B cell (primary cell): ENCODE results near the gene BEND3. TPM values are rescaled to one million over a fixed set of nuclear protein-coding genes. Genes with fewer than 3 reads are reported as not detected.

ENCODE experiments used
- ATAC-seq: fragments of 200-7000 bp; cut with Tn5 transposase; one replicate; pipeline ENCODE4 v1.10.0; 2021; ENCODE audit warnings: low read depth, mild to moderate bottlenecking, moderate number of reproducible peaks, moderate library complexity
- CTCF ChIA-PET: fragments of 350-600 bp; sonication (Branson Sonifier 250); formaldehyde crosslinking; loops from one replicate; lab custom pipeline; 2021; ENCODE audit warnings: antibody characterized with exemption, inconsistent platforms; lab: Charles Lee
- POLR2A ChIA-PET: fragments of 350-600 bp; sonication (Branson Sonifier 250); formaldehyde crosslinking; loops from one replicate; lab custom pipeline; 2021; ENCODE audit warnings: antibody characterized with exemption; lab: Charles Lee
- DNase-seq: peaks from one replicate; pipeline ENCODE4 v3.0.0; 2013
- H2AFZ ChIP-seq: 2 replicates; pipeline ENCODE4 v1.6.1; 2012; ENCODE audit warnings: mild to moderate bottlenecking, low read depth, low read length; ENCODE audit not compliant: insufficient read depth, poor library complexity, severe bottlenecking
- H3K27ac ChIP-seq, 2 donors: 1 replicate in 1 of 2; 2 replicates in 1 of 2; pipeline ENCODE4 v1.5.1; 2012 to 2013; ENCODE audit warnings: low read length in 2 of 2, mild to moderate bottlenecking in 2 of 2, moderate library complexity in 1 of 2
- H3K27me3 ChIP-seq, 4 experiments: fragments of 200-600 bp in 1 of 4; sonication (generic) in 1 of 4; replicated peaks in 1 of 4; 1 replicate in 2 of 4; 2 replicates in 2 of 4; pipeline versions ENCODE4 v1.6.1 to v1.7.0; 2013 to 2016; ENCODE audit warnings: low read length in 3 of 4, mild to moderate bottlenecking in 2 of 4, mixed read lengths in 1 of 4, moderate library complexity in 1 of 4; ENCODE audit not compliant: insufficient read depth in 4 of 4, control insufficient read depth in 3 of 4; ENCODE audit errors: control extremely low read depth in 1 of 4
- H3K36me3 ChIP-seq, 2 experiments: replicated peaks in 1 of 2; 1 replicate in 1 of 2; 2 replicates in 1 of 2; pipeline versions ENCODE4 v1.6.1 to v1.7.1; 2013; ENCODE audit warnings: low read length in 1 of 2; ENCODE audit not compliant: insufficient read depth in 2 of 2, control insufficient read depth in 1 of 2; ENCODE audit errors: control extremely low read depth in 1 of 2, extremely low read depth in 1 of 2
- H3K4me1 ChIP-seq, 2 donors: fragments of 200-600 bp in 1 of 2; sonication (generic) in 1 of 2; 1 replicate in 1 of 2; 2 replicates in 1 of 2; pipeline versions ENCODE4 v1.5.1 to v1.6.1; 2013 to 2017; ENCODE audit warnings: low read length in 2 of 2; ENCODE audit not compliant: control insufficient read depth in 2 of 2, insufficient read depth in 2 of 2
- H3K4me2 ChIP-seq: replicated peaks from 2 replicates; pipeline ENCODE3; 2012; ENCODE audit warnings: mild to moderate bottlenecking, low read depth, low read length; ENCODE audit not compliant: poor library complexity, severe bottlenecking
- H3K4me3 ChIP-seq, 5 experiments: fragments of 200-600 bp in 1 of 5; sonication (generic) in 1 of 5; 1 replicate in 3 of 5; 2 replicates in 2 of 5; pipeline versions ENCODE4 v1.5.1 to v1.7.0; 2011 to 2016; ENCODE audit warnings: low read length in 4 of 5, mild to moderate bottlenecking in 4 of 5, low read depth in 2 of 5, control low read depth in 1 of 5, moderate library complexity in 1 of 5; ENCODE audit not compliant: insufficient read depth in 1 of 5; ENCODE audit errors: control extremely low read depth in 1 of 5, extremely low read depth in 1 of 5
- H3K79me2 ChIP-seq: fragments of 200-600 bp; sonication (generic); one replicate; pipeline ENCODE4 v1.6.0; 2016; ENCODE audit warnings: low read length; ENCODE audit not compliant: control insufficient read depth, insufficient read depth
- H3K9ac ChIP-seq: fragments of 200-600 bp; sonication (generic); 2 replicates; pipeline ENCODE4 v1.6.1; 2017; ENCODE audit warnings: mild to moderate bottlenecking, low read length, moderate library complexity
- H3K9me3 ChIP-seq, 3 donors: one replicate each; pipeline versions ENCODE4 v1.6.1 to v1.7.1; 2013; ENCODE audit warnings: low read length in 2 of 3; ENCODE audit not compliant: control insufficient read depth in 2 of 3, insufficient read depth in 1 of 3; ENCODE audit errors: control extremely low read depth in 1 of 3
- H4K20me1 ChIP-seq: 2 replicates; pipeline ENCODE4 v1.6.0; 2012; ENCODE audit warnings: mild to moderate bottlenecking, low read length; ENCODE audit not compliant: insufficient read depth, control insufficient read depth, poor library complexity, severe bottlenecking
- H3K27ac Mint-ChIP-seq: one replicate; pipeline ENCODE4 v1.8.0; 2021; ENCODE audit warnings: mixed read lengths
- H3K27me3 Mint-ChIP-seq: one replicate; pipeline ENCODE4 v1.8.0; 2021; ENCODE audit warnings: mixed read lengths
- H3K4me1 Mint-ChIP-seq: one replicate; pipeline ENCODE4 v1.8.0; 2021; ENCODE audit warnings: mixed read lengths
- H3K4me3 Mint-ChIP-seq: one replicate; pipeline ENCODE4 v1.8.0; 2021; ENCODE audit warnings: mixed read lengths
- H3K9me3 Mint-ChIP-seq: one replicate; pipeline ENCODE4 v1.8.0; 2022; ENCODE audit warnings: mixed read lengths; ENCODE audit not compliant: insufficient read depth
- CTCF ChIP-seq: fragments of 200-600 bp; IDR thresholded peaks from one replicate; pipeline ENCODE4 v1.8.0; 2022; ENCODE audit warnings: antibody characterized with exemption, mild to moderate bottlenecking
- EZH2 ChIP-seq: IDR thresholded peaks from 2 replicates; pipeline ENCODE4 v1.6.1; 2012; ENCODE audit warnings: borderline replicate concordance, low read depth, mild to moderate bottlenecking, moderate library complexity, low read length; ENCODE audit not compliant: insufficient read depth, poor library complexity, severe bottlenecking
- WGBS: methylation state at CpG from one replicate; pipeline ENCODE4 v1.1.5; 2013; ENCODE audit warnings: missing lambda C conversion rate; ENCODE audit not compliant: insufficient coverage; 5-methylcytosine and 5-hydroxymethylcytosine counted together
- intact Hi-C: fragments of 100-400 bp; cut with micrococcal nuclease; formaldehyde crosslinking; loops from one replicate; pipeline ENCODE4 v1.10.0; 2022
- polyA plus RNA-seq: library from polyadenylated mRNA; depleted of rRNA; stranded (reverse); fragments of >200 nt; gene quantifications from 2 replicates; pipeline ENCODE4 v1.2.3, GENCODE V29; 2012
- total RNA-seq, 2 donors: library from RNA; stranded (reverse); fragments of 120-200 nt in 1 of 2; gene quantifications; 1 replicate in 1 of 2; 2 replicates in 1 of 2; pipeline versions ENCODE4 v1.2.3 to v1.2.4, GENCODE V29; 2013 to 2022

BEND3 gene
- total and polyA plus RNA-seq, 2 donors (not counting 1 experiment from before 2014, with no cell fraction given) = 0.78 to 2.0 TPM

- no peak overlapping the region for H3K9ac ChIP-seq
- CTCF ChIA-PET = interaction anchor here (1.1 kb wide), 1 partner anchor 30 kb away, joined by 3 read pairs; no protein-coding TSS in a partner anchor
- H3K79me2 ChIP-seq = no peaks in the 10 kb centered on the region
- no peak overlapping the region for H3K4me3 Mint-ChIP-seq
- no peak overlapping the region for H2AFZ ChIP-seq
- H3K4me2 ChIP-seq = no peak overlapping the region
- H3K4me3 ChIP-seq = no peak overlapping the region
- TF ChIP-seq EZH2 = no peak
- TF ChIP-seq CTCF = no peak
- no peak overlapping the region for H3K27ac ChIP-seq
- H3K36me3 ChIP-seq = peaks cover 0 to 2% of the 10 kb centered on the region in 2 experiments
- DNase-seq (no peak), ATAC-seq (no peak)
- no peaks in the 10 kb centered on the region for H3K4me1 Mint-ChIP-seq
- 98% methylated on average over 5 of the region's 6 CpGs for WGBS
- H3K27me3 Mint-ChIP-seq = no peaks in the 10 kb centered on the region
- H3K9me3 Mint-ChIP-seq = no peaks in the 10 kb centered on the region
- intact Hi-C loops = no loop called here
- H3K4me1 ChIP-seq = no peaks in the 10 kb centered on the region
- H4K20me1 ChIP-seq = no peaks in the 10 kb centered on the region
- H3K27ac Mint-ChIP-seq = no peak overlapping the region
- POLR2A ChIA-PET = interaction anchor here (0.6 kb wide), 1 partner anchor 21 kb away, joined by 3 read pairs; no protein-coding TSS in a partner anchor
- H3K9me3 ChIP-seq = peaks cover 0 to 6% (median 0%) of the 10 kb centered on the region in 3 donors
- H3K27me3 ChIP-seq = no peaks in the 10 kb centered on the region
These were observed 31.4 kb downstream of the BEND3 start for GRCh38 chr6:107083921-107084320.

GRCh38 chr6:107083047-107083768 lies 32.1 kb downstream of the BEND3 start:
- Histone ChIP-seq H4K20me1 (no peaks in the 10 kb centered on the region), H3K4me2 (no peak overlapping the region), H3K27ac (no peak overlapping the region), H3K9ac (no peak overlapping the region), H3K36me3 (peaks cover 0 to 2% of the 10 kb centered on the region in 2 experiments), H3K4me3 (no peak overlapping the region), H2AFZ (no peak overlapping the region), H3K9me3 (peaks cover 0 to 6% (median 0%) of the 10 kb centered on the region in 3 donors), H3K4me1 (no peaks in the 10 kb centered on the region), H3K27me3 (no peaks in the 10 kb centered on the region), H3K79me2 (no peaks in the 10 kb centered on the region)
- H3K27me3 Mint-ChIP-seq = no peaks in the 10 kb centered on the region
- no peaks in the 10 kb centered on the region for H3K4me1 Mint-ChIP-seq
- intact Hi-C loops = no loop called here
- H3K4me3 Mint-ChIP-seq = no peak overlapping the region
- no peak overlapping the region for H3K27ac Mint-ChIP-seq
- ChIA-PET CTCF (no interaction called here), POLR2A (no interaction called here)
- TF ChIP-seq EZH2 (no peak), CTCF (no peak)
- no peak for ATAC-seq
- H3K9me3 Mint-ChIP-seq = no peaks in the 10 kb centered on the region
- DNase-seq = no peak
- 78% methylated on average over 4 of the region's 10 CpGs for WGBS
